Activated naive CD4-positive, alpha-beta T cell treated with anti-CD3 and anti-CD28 coated beads, Interleukin-2, amount 50 U/mL, for 24 hours (primary cell): ENCODE results near the gene TP53TG3.
"Not testable (repeated sequence)": the region's sequence is repeated elsewhere in the genome, so short reads cannot be mapped to it uniquely, and the experiment has no call there.

Experiments used
- H3K27ac Mint-ChIP-seq: one replicate; pipeline ENCODE4 v1.8.0; 2021; ENCODE audit warnings: mild to moderate bottlenecking, mixed read lengths
- H3K27me3 Mint-ChIP-seq: one replicate; pipeline ENCODE4 v1.8.0; 2021; ENCODE audit warnings: mixed read lengths
- H3K36me3 Mint-ChIP-seq: one replicate; pipeline ENCODE4 v1.8.0; 2021; ENCODE audit warnings: mixed read lengths
- H3K4me1 Mint-ChIP-seq: one replicate; pipeline ENCODE4 v1.8.0; 2021; ENCODE audit warnings: mixed read lengths
- H3K4me3 Mint-ChIP-seq: one replicate; pipeline ENCODE4 v1.8.0; 2021; ENCODE audit warnings: mild to moderate bottlenecking, mixed read lengths
- H3K9me3 Mint-ChIP-seq: one replicate; pipeline ENCODE4 v1.8.0; 2021; ENCODE audit warnings: mixed read lengths

TP53TG3 gene

GRCh38 chr16:32676065-32676464 lies at the start of gene TP53TG3:
Gene TP53TG3, minus strand, starts transcription at chr16:32676165. Its CDS starts 68 bp downstream, at chr16:32676097.
- H3K4me3 Mint-ChIP-seq, H3K4me1 Mint-ChIP-seq, H3K36me3 Mint-ChIP-seq, H3K27ac Mint-ChIP-seq, H3K27me3 Mint-ChIP-seq, H3K9me3 Mint-ChIP-seq: not testable (repeated sequence)

GRCh38 chr16:32650876-32651275 lies 25.1 kb downstream of the TP53TG3 start:
- not testable (repeated sequence) for H3K27me3 Mint-ChIP-seq, H3K36me3 Mint-ChIP-seq, H3K9me3 Mint-ChIP-seq, H3K4me3 Mint-ChIP-seq, H3K27ac Mint-ChIP-seq, H3K4me1 Mint-ChIP-seq

GRCh38 chr16:32647562-32647961 lies 28.4 kb downstream of the TP53TG3 start:
- not testable (repeated sequence) for H3K27me3 Mint-ChIP-seq, H3K4me1 Mint-ChIP-seq, H3K36me3 Mint-ChIP-seq, H3K27ac Mint-ChIP-seq, H3K4me3 Mint-ChIP-seq
- peaks cover 14% of the 10 kb centered on the region for H3K9me3 Mint-ChIP-seq

- not testable (repeated sequence) for H3K27ac Mint-ChIP-seq, H3K36me3 Mint-ChIP-seq, H3K4me3 Mint-ChIP-seq, H3K4me1 Mint-ChIP-seq, H3K27me3 Mint-ChIP-seq
- peaks cover 14% of the 10 kb centered on the region for H3K9me3 Mint-ChIP-seq
Observed at GRCh38 chr16:32646780-32647179, 29.2 kb downstream of the TP53TG3 start.

- H3K27me3 Mint-ChIP-seq, H3K27ac Mint-ChIP-seq, H3K4me1 Mint-ChIP-seq, H3K4me3 Mint-ChIP-seq, H3K36me3 Mint-ChIP-seq: not testable (repeated sequence)
- H3K9me3 Mint-ChIP-seq = peaks cover 14% of the 10 kb centered on the region
Observed at GRCh38 chr16:32646177-32646576, 29.8 kb downstream of the TP53TG3 start.

GRCh38 chr16:32645278-32645908 lies 30.6 kb downstream of the TP53TG3 start:
- H3K36me3 Mint-ChIP-seq = not testable (repeated sequence)

GRCh38 chr16:32644715-32645114 lies 31.2 kb downstream of the TP53TG3 start:
- H3K27ac Mint-ChIP-seq, H3K27me3 Mint-ChIP-seq, H3K36me3 Mint-ChIP-seq, H3K4me1 Mint-ChIP-seq, H3K4me3 Mint-ChIP-seq: not testable (repeated sequence)
- H3K9me3 Mint-ChIP-seq = peaks cover 14% of the 10 kb centered on the region

More at GRCh38 chr16:32645278-32645908, 30.6 kb downstream of the TP53TG3 start:
- not testable (repeated sequence) for H3K4me1 Mint-ChIP-seq, H3K4me3 Mint-ChIP-seq, H3K27ac Mint-ChIP-seq, H3K27me3 Mint-ChIP-seq
- H3K9me3 Mint-ChIP-seq = peaks cover 14% of the 10 kb centered on the region

GRCh38 chr16:32637614-32638013 lies 38.4 kb downstream of the TP53TG3 start:
- H3K27me3 Mint-ChIP-seq, H3K36me3 Mint-ChIP-seq, H3K9me3 Mint-ChIP-seq, H3K27ac Mint-ChIP-seq, H3K4me1 Mint-ChIP-seq, H3K4me3 Mint-ChIP-seq: not testable (repeated sequence)

- not testable (repeated sequence) for H3K27me3 Mint-ChIP-seq, H3K4me1 Mint-ChIP-seq, H3K36me3 Mint-ChIP-seq, H3K4me3 Mint-ChIP-seq, H3K27ac Mint-ChIP-seq, H3K9me3 Mint-ChIP-seq
Observed at GRCh38 chr16:32632096-32632495, 43.9 kb downstream of the TP53TG3 start.
